Tibial nerve (tissue), 3 donors: ENCODE data around the gene NR2C2.

ENCODE experiments used
- CTCF ChIP-seq, 5 experiments: fragments of 200-600 bp in 3 of 5; fragments of 450-650 bp in 2 of 5; sonication (generic) in 3 of 5; IDR thresholded peaks; one replicate each; pipeline ENCODE4 v1.5.1; 2016 to 2019; ENCODE audit warnings: antibody characterized with exemption in 5 of 5, mild to moderate bottlenecking in 3 of 5, moderate library complexity in 2 of 5
- POLR2A ChIP-seq, 2 donors: fragments of 450-650 bp; IDR thresholded peaks; one replicate each; pipeline ENCODE4 v1.6.1; 2017; ENCODE audit warnings: antibody characterized with exemption in 2 of 2, mild to moderate bottlenecking in 2 of 2, moderate library complexity in 2 of 2

- TF ChIP-seq CTCF (IDR thresholded peaks at IDR 0.05) (no peak), POLR2A (IDR thresholded peaks at IDR 0.05) (no peak)
These were observed 131.7 kb downstream of the NR2C2 start for GRCh38 chr3:15079091-15079490.
